Neural cell (in vitro differentiated cells): ENCODE results near the gene ZDHHC14. TPM values are rescaled to one million over a fixed set of nuclear protein-coding genes. Genes with fewer than 3 reads are reported as not detected.
"Not testable (repeated sequence)": the region's sequence is repeated elsewhere in the genome, so short reads cannot be mapped to it uniquely, and the experiment has no call there.

ENCODE experiments used
- H2AFZ ChIP-seq: fragments of 200-600, 300-800 bp; sonication (generic), shearing (Covaris generic); 2 replicates; pipeline ENCODE4 v1.6.0; 2014; ENCODE audit warnings: low read depth, mild to moderate bottlenecking, antibody characterized with exemption, low read length, moderate library complexity
- H3F3A ChIP-seq: fragments of 200-600 bp; shearing (Covaris generic); 2 replicates; pipeline ENCODE4 v1.6.1; 2016; ENCODE audit warnings: mild to moderate bottlenecking, moderate library complexity, mixed read lengths, antibody characterized with exemption, low read length; ENCODE audit not compliant: insufficient read depth, poor library complexity, severe bottlenecking
- H3K27ac ChIP-seq: fragments of 200-600, 300-800 bp; sonication (generic), shearing (Covaris generic); 2 replicates; pipeline ENCODE4 v1.5.1; 2014; ENCODE audit warnings: mild to moderate bottlenecking, low read length, moderate library complexity
- H3K27me3 ChIP-seq: fragments of 300-800, 200-600 bp; sonication (generic), shearing (Covaris generic); 2 replicates; pipeline ENCODE4 v1.6.0; 2014; ENCODE audit warnings: mild to moderate bottlenecking, low read depth, low read length, moderate library complexity; ENCODE audit not compliant: insufficient read depth
- H3K36me3 ChIP-seq: fragments of 300-800, 200-600 bp; sonication (generic), shearing (Covaris generic); 2 replicates; pipeline ENCODE4 v1.5.1; 2014; ENCODE audit warnings: mild to moderate bottlenecking, antibody characterized with exemption, low read length, moderate library complexity; ENCODE audit not compliant: insufficient read depth
- H3K4me2 ChIP-seq: fragments of 300-800, 200-600 bp; sonication (generic), shearing (Covaris generic); 2 replicates; pipeline ENCODE4 v1.6.0; 2014; ENCODE audit warnings: mild to moderate bottlenecking, low read length
- H3K4me3 ChIP-seq: fragments of 300-800, 200-600 bp; sonication (generic), shearing (Covaris generic); 2 replicates; pipeline ENCODE4 v1.5.1; 2014; ENCODE audit warnings: mild to moderate bottlenecking, low read length, moderate library complexity
- H3K79me2 ChIP-seq: fragments of 200-600 bp; shearing (Covaris generic); replicated peaks from 2 replicates; pipeline ENCODE4 v1.6.0; 2014; ENCODE audit warnings: mild to moderate bottlenecking, low read length, moderate library complexity; ENCODE audit not compliant: insufficient read depth
- H3K9ac ChIP-seq: fragments of 300-800, 200-600 bp; sonication (generic), shearing (Covaris generic); 2 replicates; pipeline ENCODE4 v1.6.1; 2016; ENCODE audit warnings: mild to moderate bottlenecking, low read length, mixed read lengths
- H3K9me2 ChIP-seq: fragments of 200-600 bp; shearing (Covaris generic); 2 replicates; pipeline ENCODE4 v1.6.1; 2016; ENCODE audit warnings: mild to moderate bottlenecking, low read length, mixed read lengths; ENCODE audit not compliant: insufficient read depth
- H3K9me3 ChIP-seq: fragments of 200-600, 300-800 bp; sonication (generic), shearing (Covaris generic); 2 replicates; pipeline ENCODE4 v1.6.1; 2016; ENCODE audit warnings: mild to moderate bottlenecking, mixed run types, low read length, moderate library complexity, mixed read lengths
- H4K20me1 ChIP-seq: fragments of 200-600 bp; shearing (Covaris generic); 2 replicates; pipeline ENCODE4 v1.6.1; 2016; ENCODE audit warnings: mild to moderate bottlenecking, mixed run types; ENCODE audit not compliant: insufficient read depth
- EP300 ChIP-seq: fragments of 450-650 bp; conservative IDR thresholded peaks from 2 replicates; pipeline ENCODE4 v1.6.1; 2014; ENCODE audit warnings: antibody characterized with exemption, mild to moderate bottlenecking, moderate library complexity; ENCODE audit not compliant: poor library complexity, severe bottlenecking
- EZH2 ChIP-seq: fragments of 200-600, 300-800 bp; shearing (Covaris generic), sonication (generic); IDR thresholded peaks from 2 replicates; pipeline ENCODE4 v1.6.1; 2014; ENCODE audit warnings: antibody characterized with exemption, low read length, borderline replicate concordance, mild to moderate bottlenecking; ENCODE audit not compliant: insufficient read depth, poor library complexity, severe bottlenecking
- MXI1 ChIP-seq: fragments of 450-650 bp; conservative IDR thresholded peaks from 2 replicates; pipeline ENCODE4 v1.6.1; 2014; ENCODE audit warnings: antibody characterized with exemption, mild to moderate bottlenecking; ENCODE audit not compliant: poor library complexity, severe bottlenecking
- POLR2AphosphoS5 ChIP-seq: IDR thresholded peaks from 2 replicates; pipeline ENCODE4 v1.6.1; 2012
- RAD21 ChIP-seq: fragments of 450-650 bp; conservative IDR thresholded peaks from 2 replicates; pipeline ENCODE4 v1.6.1; 2014; ENCODE audit warnings: antibody characterized with exemption, mild to moderate bottlenecking, moderate library complexity
- SMC3 ChIP-seq: fragments of 450-650 bp; conservative IDR thresholded peaks from 2 replicates; pipeline ENCODE4 v1.6.1; 2014; ENCODE audit warnings: antibody characterized with exemption, mild to moderate bottlenecking, moderate library complexity; ENCODE audit not compliant: poor library complexity
- TAF1 ChIP-seq: IDR thresholded peaks from 2 replicates; pipeline ENCODE4 v1.6.1; 2012; ENCODE audit warnings: low read depth
- polyA plus RNA-seq: library from polyadenylated mRNA; depleted of rRNA; stranded (reverse); fragments of >200 nt; gene quantifications from 2 replicates; pipeline ENCODE4 v1.2.3, GENCODE V29; 2014
- TF ChIP-seq, protein P1 (sequence below): IDR thresholded peaks from 2 replicates; pipeline ENCODE4 v1.6.1; 2012; ENCODE audit warnings: borderline replicate concordance
- TF ChIP-seq, protein P2 (sequence below): fragments of 450-650 bp; IDR thresholded peaks from 2 replicates; pipeline ENCODE4 v1.5.1; 2014; ENCODE audit warnings: antibody characterized with exemption, mild to moderate bottlenecking, moderate library complexity; ENCODE audit not compliant: poor library complexity, severe bottlenecking

The ZDHHC14 gene
- polyA plus RNA-seq, 1 donor from 2014 or later, result 4.1 TPM

DNA sequence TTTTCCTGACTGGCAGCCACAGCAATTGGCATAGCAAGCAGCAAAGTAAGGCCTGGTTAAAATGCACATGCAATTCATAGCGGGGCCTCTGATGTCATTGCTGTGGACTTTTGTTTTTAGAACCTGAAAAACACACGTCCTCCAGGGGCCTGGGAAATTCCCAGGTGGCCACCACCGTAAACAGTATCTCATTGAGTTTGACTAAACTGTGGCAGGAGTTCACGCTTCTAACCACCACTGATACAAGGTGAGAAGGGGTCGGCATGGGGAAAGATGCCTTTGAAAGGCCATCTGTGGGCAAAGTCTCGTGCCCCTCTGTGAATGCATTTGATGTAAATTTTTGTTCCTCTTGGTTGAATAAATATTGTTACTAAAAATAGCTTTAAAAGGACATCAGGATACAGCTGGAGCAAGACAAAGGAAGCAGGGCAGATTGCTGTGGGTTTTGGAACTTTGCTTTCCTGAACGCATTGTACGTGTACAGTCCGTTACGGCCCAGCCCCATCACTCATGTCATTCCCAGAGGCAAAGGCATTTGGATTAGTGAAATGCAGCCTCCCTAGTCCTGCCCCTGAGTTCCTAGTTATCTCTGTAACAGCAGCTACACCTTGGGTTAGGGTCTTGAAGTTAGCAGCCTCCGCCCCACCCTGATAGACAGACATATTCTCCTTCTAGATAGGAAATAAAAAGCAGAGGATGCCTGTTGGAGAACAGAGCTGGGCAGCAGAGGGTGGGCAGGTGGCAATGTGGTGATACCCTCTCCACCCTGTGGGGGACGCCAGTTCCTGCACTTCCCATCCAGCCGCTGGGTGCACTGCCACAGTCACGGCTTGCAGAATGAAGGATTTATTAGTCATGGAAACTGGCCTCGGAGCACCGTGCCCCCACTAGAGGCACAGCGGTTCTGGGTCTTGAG lies 80.3 kb downstream of the ZDHHC14 start:
- Histone ChIP-seq H4K20me1 (no peaks in the 10 kb centered on the region), H3K4me3 (no peak overlapping the region), H3K9ac (no peak overlapping the region), H3K9me3 (no peaks in the 10 kb centered on the region), H3K27ac (no peak overlapping the region), H3K9me2 (no peaks in the 10 kb centered on the region), H3K79me2 (no peaks in the 10 kb centered on the region), H2AFZ (no peak overlapping the region), H3F3A (no peaks in the 10 kb centered on the region), H3K27me3 (no peaks in the 10 kb centered on the region), H3K36me3 (no peaks in the 10 kb centered on the region), H3K4me2 (no peak overlapping the region)
- no peak for TF ChIP-seq RAD21
- no peak for TF ChIP-seq SMC3
- TF ChIP-seq, protein P1, sequence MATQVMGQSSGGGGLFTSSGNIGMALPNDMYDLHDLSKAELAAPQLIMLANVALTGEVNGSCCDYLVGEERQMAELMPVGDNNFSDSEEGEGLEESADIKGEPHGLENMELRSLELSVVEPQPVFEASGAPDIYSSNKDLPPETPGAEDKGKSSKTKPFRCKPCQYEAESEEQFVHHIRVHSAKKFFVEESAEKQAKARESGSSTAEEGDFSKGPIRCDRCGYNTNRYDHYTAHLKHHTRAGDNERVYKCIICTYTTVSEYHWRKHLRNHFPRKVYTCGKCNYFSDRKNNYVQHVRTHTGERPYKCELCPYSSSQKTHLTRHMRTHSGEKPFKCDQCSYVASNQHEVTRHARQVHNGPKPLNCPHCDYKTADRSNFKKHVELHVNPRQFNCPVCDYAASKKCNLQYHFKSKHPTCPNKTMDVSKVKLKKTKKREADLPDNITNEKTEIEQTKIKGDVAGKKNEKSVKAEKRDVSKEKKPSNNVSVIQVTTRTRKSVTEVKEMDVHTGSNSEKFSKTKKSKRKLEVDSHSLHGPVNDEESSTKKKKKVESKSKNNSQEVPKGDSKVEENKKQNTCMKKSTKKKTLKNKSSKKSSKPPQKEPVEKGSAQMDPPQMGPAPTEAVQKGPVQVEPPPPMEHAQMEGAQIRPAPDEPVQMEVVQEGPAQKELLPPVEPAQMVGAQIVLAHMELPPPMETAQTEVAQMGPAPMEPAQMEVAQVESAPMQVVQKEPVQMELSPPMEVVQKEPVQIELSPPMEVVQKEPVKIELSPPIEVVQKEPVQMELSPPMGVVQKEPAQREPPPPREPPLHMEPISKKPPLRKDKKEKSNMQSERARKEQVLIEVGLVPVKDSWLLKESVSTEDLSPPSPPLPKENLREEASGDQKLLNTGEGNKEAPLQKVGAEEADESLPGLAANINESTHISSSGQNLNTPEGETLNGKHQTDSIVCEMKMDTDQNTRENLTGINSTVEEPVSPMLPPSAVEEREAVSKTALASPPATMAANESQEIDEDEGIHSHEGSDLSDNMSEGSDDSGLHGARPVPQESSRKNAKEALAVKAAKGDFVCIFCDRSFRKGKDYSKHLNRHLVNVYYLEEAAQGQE, result no peak

DNA sequence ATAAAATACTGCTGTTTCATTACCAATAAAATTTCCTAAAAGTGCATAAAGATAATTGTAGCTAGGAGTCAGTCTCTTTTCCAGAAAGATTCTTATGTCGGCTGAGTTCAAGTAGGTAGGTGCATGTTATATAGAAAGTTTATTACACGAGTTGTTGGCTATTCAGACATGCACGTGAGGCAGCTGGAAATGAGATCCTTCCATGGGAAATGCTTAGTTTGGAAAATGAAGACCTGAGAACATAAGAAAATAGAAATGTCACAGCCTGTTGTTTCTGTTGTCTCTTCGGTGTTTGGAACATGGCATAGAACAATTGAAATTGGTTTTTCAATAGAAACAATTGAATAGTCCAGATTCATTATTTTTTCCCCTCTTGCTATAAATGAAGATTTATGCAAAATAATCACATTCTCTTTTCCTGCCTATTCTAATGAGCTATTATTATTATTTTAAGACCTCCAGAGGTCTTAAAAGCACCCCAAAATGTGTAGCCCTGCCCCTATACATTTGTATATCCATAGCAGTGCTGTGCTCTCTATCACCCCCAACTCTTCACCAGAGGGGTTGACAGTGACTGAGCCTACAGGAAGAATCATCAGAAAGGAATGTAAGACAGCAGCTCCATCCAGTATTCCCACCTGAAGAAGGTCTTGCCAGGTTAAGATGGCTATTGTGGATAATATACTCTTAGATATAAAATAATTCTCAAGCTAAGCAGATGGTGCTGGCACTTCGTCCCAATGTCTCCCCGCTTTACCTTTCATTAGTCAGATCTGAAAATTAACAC lies 82.2 kb downstream of the ZDHHC14 start:
- Histone ChIP-seq H3K9me3 (no peaks in the 10 kb centered on the region), H3K36me3 (no peaks in the 10 kb centered on the region), H3K4me3 (no peak overlapping the region), H3K9ac (no peak overlapping the region), H3K27ac (no peak overlapping the region), H2AFZ (no peak overlapping the region), H3K4me2 (no peak overlapping the region), H3K79me2 (no peaks in the 10 kb centered on the region), H3K9me2 (no peaks in the 10 kb centered on the region), H3K27me3 (no peaks in the 10 kb centered on the region), H3F3A (no peaks in the 10 kb centered on the region), H4K20me1 (no peaks in the 10 kb centered on the region)
- no peak for TF ChIP-seq EZH2
- no peak for TF ChIP-seq MXI1
- no peak for TF ChIP-seq POLR2AphosphoS5
- TF ChIP-seq, protein P1, result no peak
- TF ChIP-seq TAF1, result no peak
- no peak for TF ChIP-seq EP300
- TF ChIP-seq, protein P2, sequence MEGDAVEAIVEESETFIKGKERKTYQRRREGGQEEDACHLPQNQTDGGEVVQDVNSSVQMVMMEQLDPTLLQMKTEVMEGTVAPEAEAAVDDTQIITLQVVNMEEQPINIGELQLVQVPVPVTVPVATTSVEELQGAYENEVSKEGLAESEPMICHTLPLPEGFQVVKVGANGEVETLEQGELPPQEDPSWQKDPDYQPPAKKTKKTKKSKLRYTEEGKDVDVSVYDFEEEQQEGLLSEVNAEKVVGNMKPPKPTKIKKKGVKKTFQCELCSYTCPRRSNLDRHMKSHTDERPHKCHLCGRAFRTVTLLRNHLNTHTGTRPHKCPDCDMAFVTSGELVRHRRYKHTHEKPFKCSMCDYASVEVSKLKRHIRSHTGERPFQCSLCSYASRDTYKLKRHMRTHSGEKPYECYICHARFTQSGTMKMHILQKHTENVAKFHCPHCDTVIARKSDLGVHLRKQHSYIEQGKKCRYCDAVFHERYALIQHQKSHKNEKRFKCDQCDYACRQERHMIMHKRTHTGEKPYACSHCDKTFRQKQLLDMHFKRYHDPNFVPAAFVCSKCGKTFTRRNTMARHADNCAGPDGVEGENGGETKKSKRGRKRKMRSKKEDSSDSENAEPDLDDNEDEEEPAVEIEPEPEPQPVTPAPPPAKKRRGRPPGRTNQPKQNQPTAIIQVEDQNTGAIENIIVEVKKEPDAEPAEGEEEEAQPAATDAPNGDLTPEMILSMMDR, result no peak
- TF ChIP-seq RAD21, result no peak
- TF ChIP-seq SMC3, result no peak

DNA sequence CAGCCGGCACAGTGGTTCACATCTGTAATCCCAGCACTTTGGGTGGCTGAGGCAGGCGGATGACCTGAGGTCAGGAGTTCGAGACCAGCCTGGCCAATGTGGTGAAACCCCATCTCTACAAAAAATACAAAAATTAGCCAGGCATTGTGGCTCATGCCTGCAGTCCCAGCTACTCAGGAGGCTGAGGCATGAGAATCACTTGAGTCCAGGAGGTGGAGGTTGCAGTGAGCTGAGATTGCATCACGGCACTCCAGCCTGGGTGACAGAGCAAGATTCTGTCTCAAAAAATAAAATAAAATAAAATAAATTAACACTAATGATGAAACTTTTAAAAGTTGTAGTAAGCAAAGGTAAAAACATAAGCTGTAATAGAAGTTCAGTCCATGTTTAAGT lies 82.7 kb downstream of the ZDHHC14 start:
- not testable (repeated sequence) for H3K27ac ChIP-seq, H3K4me2 ChIP-seq, H3K27me3 ChIP-seq, H3K4me3 ChIP-seq, H3F3A ChIP-seq, H3K9me2 ChIP-seq, H4K20me1 ChIP-seq, H3K9ac ChIP-seq, H3K36me3 ChIP-seq, H2AFZ ChIP-seq, H3K79me2 ChIP-seq, H3K9me3 ChIP-seq
